SU-DHL-6 (cell line): Measurements from ENCODE around the gene CDH13.

ENCODE experiments used
- H2AFZ ChIP-seq: fragments of 200-600 bp; sonication (generic); 2 replicates; pipeline ENCODE4 v1.6.1; 2014; ENCODE audit warnings: low read depth, mild to moderate bottlenecking, moderate library complexity, mixed read lengths, antibody characterized with exemption, low read length; ENCODE audit not compliant: severe bottlenecking
- H3F3A ChIP-seq: fragments of 200-600 bp; shearing (Covaris generic); 2 replicates; pipeline ENCODE4 v1.6.0; 2016; ENCODE audit warnings: antibody characterized with exemption, mild to moderate bottlenecking; ENCODE audit not compliant: insufficient read depth
- H3K27ac ChIP-seq: fragments of 200-600 bp; sonication (generic); 2 replicates; pipeline ENCODE4 v1.5.1; 2016; ENCODE audit warnings: low read depth, mild to moderate bottlenecking, low read length, moderate library complexity, mixed read lengths
- H3K27me3 ChIP-seq: fragments of 200-600 bp; sonication (generic), shearing (Covaris generic); 2 replicates; pipeline ENCODE4 v1.6.0; 2014; ENCODE audit warnings: mild to moderate bottlenecking, low read length
- H3K36me3 ChIP-seq: fragments of 200-600 bp; sonication (generic); 2 replicates; pipeline ENCODE4 v1.6.1; 2014; ENCODE audit warnings: mild to moderate bottlenecking, low read length, mixed read lengths
- H3K4me2 ChIP-seq: fragments of 300-600, 200-600 bp; shearing (Covaris generic), sonication (generic); 2 replicates; pipeline ENCODE4 v1.6.0; 2014; ENCODE audit warnings: low read length, low read depth, mild to moderate bottlenecking; ENCODE audit not compliant: poor library complexity, severe bottlenecking
- H3K4me3 ChIP-seq: fragments of 200-600 bp; sonication (generic); 2 replicates; pipeline ENCODE4 v1.5.1; 2014; ENCODE audit warnings: antibody characterized with exemption, low read length, mild to moderate bottlenecking, mixed read lengths; ENCODE audit not compliant: insufficient read depth, poor library complexity, severe bottlenecking
- H3K79me2 ChIP-seq: fragments of 200-600 bp; sonication (generic); 2 replicates; pipeline ENCODE4 v1.6.1; 2014; ENCODE audit warnings: mild to moderate bottlenecking, low read length, moderate library complexity; ENCODE audit not compliant: insufficient read depth
- H3K9ac ChIP-seq: fragments of 200-600 bp; sonication (generic); 2 replicates; pipeline ENCODE4 v1.7.0; 2014; ENCODE audit warnings: mild to moderate bottlenecking, low read length
- H3K9me2 ChIP-seq: fragments of 200-600 bp; sonication (generic); replicated peaks from 2 replicates; pipeline ENCODE4 v1.6.1; 2014; ENCODE audit warnings: low read length; ENCODE audit not compliant: insufficient read depth
- H3K9me3 ChIP-seq: fragments of 200-600 bp; sonication (generic); 2 replicates; pipeline ENCODE4 v1.6.1; 2014; ENCODE audit warnings: low read length, mixed read lengths; ENCODE audit not compliant: insufficient read depth
- H4K20me1 ChIP-seq: fragments of 200-600 bp; sonication (generic); 2 replicates; pipeline ENCODE4 v1.6.1; 2014; ENCODE audit warnings: low read depth, mild to moderate bottlenecking, antibody characterized with exemption, low read length, moderate library complexity, mixed read lengths
- CTCF ChIP-seq: fragments of 200-600 bp; sonication (generic); IDR thresholded peaks from one replicate; pipeline ENCODE4 v1.5.1; 2017; ENCODE audit warnings: antibody characterized with exemption, mild to moderate bottlenecking, low read length, moderate library complexity; ENCODE audit not compliant: insufficient read depth, poor library complexity, severe bottlenecking
- EZH2phosphoT487 ChIP-seq: fragments of 200-600 bp; sonication (generic), shearing (Covaris generic); conservative IDR thresholded peaks from 2 replicates; pipeline ENCODE4 v1.6.1; 2018; ENCODE audit warnings: mild to moderate bottlenecking, antibody characterized with exemption, low read length, moderate library complexity, mixed read lengths

The CDH13 gene

GRCh38 chr16:82882982-82883835 lies 256.4 kb downstream of the CDH13 start:
- H4K20me1 ChIP-seq, result no peaks in the 10 kb centered on the region
- H3F3A ChIP-seq, result no peaks in the 10 kb centered on the region
- H3K36me3 ChIP-seq, result no peaks in the 10 kb centered on the region
- H3K4me3 ChIP-seq, result no peak overlapping the region
- H3K9me2 ChIP-seq, result no peaks in the 10 kb centered on the region
- no peak overlapping the region for H3K9ac ChIP-seq
- no peaks in the 10 kb centered on the region for H3K27me3 ChIP-seq
- H3K9me3 ChIP-seq, result no peaks in the 10 kb centered on the region
- no peak overlapping the region for H3K27ac ChIP-seq
- TF ChIP-seq EZH2phosphoT487, result no peak
- no peaks in the 10 kb centered on the region for H3K79me2 ChIP-seq
- no peak overlapping the region for H3K4me2 ChIP-seq
- H2AFZ ChIP-seq, result no peak overlapping the region

- Histone ChIP-seq H3K36me3 (no peaks in the 10 kb centered on the region), H3K27ac (no peak overlapping the region), H3K27me3 (no peaks in the 10 kb centered on the region), H3K9ac (no peak overlapping the region), H4K20me1 (no peaks in the 10 kb centered on the region), H3F3A (no peaks in the 10 kb centered on the region), H3K9me2 (no peaks in the 10 kb centered on the region), H3K9me3 (no peaks in the 10 kb centered on the region), H3K4me3 (no peak overlapping the region), H2AFZ (no peak overlapping the region), H3K79me2 (no peaks in the 10 kb centered on the region), H3K4me2 (no peak overlapping the region)
- no peak for TF ChIP-seq CTCF
- TF ChIP-seq EZH2phosphoT487, result no peak
These were observed 257.6 kb downstream of the CDH13 start for GRCh38 chr16:82884320-82884898.

- Histone ChIP-seq H3K27me3 (no peaks in the 10 kb centered on the region), H3K9me2 (no peaks in the 10 kb centered on the region), H2AFZ (no peak overlapping the region), H3K4me2 (no peak overlapping the region), H3K79me2 (no peaks in the 10 kb centered on the region), H3K27ac (no peak overlapping the region), H3K36me3 (no peaks in the 10 kb centered on the region), H3K9me3 (no peaks in the 10 kb centered on the region), H3K9ac (no peak overlapping the region), H3K4me3 (no peak overlapping the region), H4K20me1 (no peaks in the 10 kb centered on the region), H3F3A (no peaks in the 10 kb centered on the region)
- TF ChIP-seq EZH2phosphoT487, result no peak
- no peak for TF ChIP-seq CTCF
These were observed 259.4 kb downstream of the CDH13 start for GRCh38 chr16:82886146-82886545.

- H3K27me3 ChIP-seq, result no peaks in the 10 kb centered on the region
- no peak overlapping the region for H2AFZ ChIP-seq
- no peak for TF ChIP-seq EZH2phosphoT487
- no peak for TF ChIP-seq CTCF
These were observed 261.8 kb downstream of the CDH13 start for GRCh38 chr16:82888591-82889001.

More at GRCh38 chr16:82888591-82889001, 261.8 kb downstream of the CDH13 start:
- H3K79me2 ChIP-seq, result no peaks in the 10 kb centered on the region
- no peaks in the 10 kb centered on the region for H3K36me3 ChIP-seq
- no peaks in the 10 kb centered on the region for H3K9me2 ChIP-seq
- no peak overlapping the region for H3K4me3 ChIP-seq
- no peak overlapping the region for H3K4me2 ChIP-seq
- no peak overlapping the region for H3K27ac ChIP-seq
- H4K20me1 ChIP-seq, result no peaks in the 10 kb centered on the region
- H3K9ac ChIP-seq, result no peak overlapping the region
- no peaks in the 10 kb centered on the region for H3K9me3 ChIP-seq
- no peaks in the 10 kb centered on the region for H3F3A ChIP-seq
